Liver (tissue), 3 donors: ENCODE data around the gene FGFRL1.
"Not testable (repeated sequence)": the region's sequence is repeated elsewhere in the genome, so short reads cannot be mapped to it uniquely, and the experiment has no call there.

Experiments used
- CTCF ChIP-seq: fragments of 150-350 bp; IDR thresholded peaks from 2 replicates; pipeline ENCODE4 v1.5.1; 2017; ENCODE audit warnings: improper control_type of control experiment, low read depth, low read length; ENCODE audit not compliant: missing input control
- EGR1 ChIP-seq, 2 donors: IDR thresholded peaks; 2 replicates each; pipeline ENCODE4 v1.6.1; 2016 to 2018; ENCODE audit warnings: antibody characterized with exemption in 2 of 2, low read depth in 2 of 2
- FOXA1 ChIP-seq: IDR thresholded peaks from 2 replicates; pipeline ENCODE4 v1.6.1; 2016; ENCODE audit warnings: antibody characterized with exemption
- SP1 ChIP-seq: IDR thresholded peaks from 2 replicates; pipeline ENCODE4 v1.6.1; 2018; ENCODE audit warnings: antibody characterized with exemption, mild to moderate bottlenecking
- YY1 ChIP-seq: IDR thresholded peaks from 2 replicates; pipeline ENCODE4 v1.6.1; 2016; ENCODE audit warnings: antibody characterized with exemption, mild to moderate bottlenecking
- ZBTB33 ChIP-seq: IDR thresholded peaks from 2 replicates; pipeline ENCODE4 v1.6.1; 2016; ENCODE audit warnings: antibody characterized with exemption
- TF ChIP-seq, protein P1 (sequence below): IDR thresholded peaks from 2 replicates; pipeline ENCODE4 v1.6.1; 2016; ENCODE audit warnings: antibody characterized with exemption
- donor health status: healthy.
- donor health status: healthy.

- not testable (repeated sequence) for TF ChIP-seq CTCF; EGR1 (IDR thresholded peaks at IDR 0.05; ENCODE audit: low read depth in 2 of 2); YY1; ZBTB33; FOXA1; SP1
- TF ChIP-seq, protein P1, sequence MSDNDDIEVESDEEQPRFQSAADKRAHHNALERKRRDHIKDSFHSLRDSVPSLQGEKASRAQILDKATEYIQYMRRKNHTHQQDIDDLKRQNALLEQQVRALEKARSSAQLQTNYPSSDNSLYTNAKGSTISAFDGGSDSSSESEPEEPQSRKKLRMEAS = not testable (repeated sequence)
Observed at GRCh38 chr4:976016-976415, 35.4 kb upstream of the FGFRL1 start.
